Measurements from ENCODE around the gene DPCD. TPM values are rescaled to one million over a fixed set of nuclear protein-coding genes. Genes with fewer than 3 reads are reported as not detected.

The DPCD gene
- total and polyA plus RNA-seq, 2 of the 8 experiments (the other 6 are each of a cell fraction or from before 2014, with no cell fraction given), result 21.2 to 31.4 TPM

DNA sequence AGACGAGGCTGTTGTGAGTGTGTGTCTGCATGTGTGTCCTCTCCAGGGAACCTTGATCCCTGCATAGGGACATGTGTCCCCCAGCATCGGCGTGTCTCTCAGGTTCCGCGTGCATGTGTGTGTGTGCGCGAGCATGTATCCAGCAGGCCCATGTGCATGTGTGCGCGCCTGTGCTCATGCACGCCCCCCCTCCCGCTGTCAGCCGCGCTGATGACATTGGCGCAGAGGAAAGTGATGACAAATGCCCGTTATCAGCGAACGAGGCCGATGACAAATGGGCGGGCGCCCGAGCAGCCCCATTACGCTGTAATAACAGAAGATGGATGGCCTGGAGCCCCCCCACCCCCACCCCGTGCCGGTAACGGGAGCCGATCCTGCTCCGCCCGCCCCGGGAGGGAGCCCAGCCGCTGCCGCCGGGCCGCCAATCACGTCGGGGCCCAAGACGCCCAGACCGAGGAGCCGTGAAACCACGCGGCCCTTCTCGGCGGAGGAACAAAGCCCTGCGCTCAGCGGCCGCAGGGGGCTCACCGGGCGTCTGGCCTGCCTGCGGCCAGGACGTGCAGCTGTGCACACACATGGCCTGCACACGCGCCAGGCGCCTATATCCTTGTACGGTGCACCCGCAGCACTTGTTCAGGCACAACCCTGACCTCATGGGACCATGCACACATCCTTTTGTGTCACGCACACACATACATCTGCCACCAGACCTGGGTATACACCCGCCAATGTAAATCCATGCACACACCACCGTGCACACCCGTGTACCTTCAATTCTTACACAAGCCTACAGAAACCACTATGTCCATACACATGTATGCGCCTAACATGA is 21.6 kb upstream of the DPCD start (continued):
- TF ChIP-seq, protein P1, sequence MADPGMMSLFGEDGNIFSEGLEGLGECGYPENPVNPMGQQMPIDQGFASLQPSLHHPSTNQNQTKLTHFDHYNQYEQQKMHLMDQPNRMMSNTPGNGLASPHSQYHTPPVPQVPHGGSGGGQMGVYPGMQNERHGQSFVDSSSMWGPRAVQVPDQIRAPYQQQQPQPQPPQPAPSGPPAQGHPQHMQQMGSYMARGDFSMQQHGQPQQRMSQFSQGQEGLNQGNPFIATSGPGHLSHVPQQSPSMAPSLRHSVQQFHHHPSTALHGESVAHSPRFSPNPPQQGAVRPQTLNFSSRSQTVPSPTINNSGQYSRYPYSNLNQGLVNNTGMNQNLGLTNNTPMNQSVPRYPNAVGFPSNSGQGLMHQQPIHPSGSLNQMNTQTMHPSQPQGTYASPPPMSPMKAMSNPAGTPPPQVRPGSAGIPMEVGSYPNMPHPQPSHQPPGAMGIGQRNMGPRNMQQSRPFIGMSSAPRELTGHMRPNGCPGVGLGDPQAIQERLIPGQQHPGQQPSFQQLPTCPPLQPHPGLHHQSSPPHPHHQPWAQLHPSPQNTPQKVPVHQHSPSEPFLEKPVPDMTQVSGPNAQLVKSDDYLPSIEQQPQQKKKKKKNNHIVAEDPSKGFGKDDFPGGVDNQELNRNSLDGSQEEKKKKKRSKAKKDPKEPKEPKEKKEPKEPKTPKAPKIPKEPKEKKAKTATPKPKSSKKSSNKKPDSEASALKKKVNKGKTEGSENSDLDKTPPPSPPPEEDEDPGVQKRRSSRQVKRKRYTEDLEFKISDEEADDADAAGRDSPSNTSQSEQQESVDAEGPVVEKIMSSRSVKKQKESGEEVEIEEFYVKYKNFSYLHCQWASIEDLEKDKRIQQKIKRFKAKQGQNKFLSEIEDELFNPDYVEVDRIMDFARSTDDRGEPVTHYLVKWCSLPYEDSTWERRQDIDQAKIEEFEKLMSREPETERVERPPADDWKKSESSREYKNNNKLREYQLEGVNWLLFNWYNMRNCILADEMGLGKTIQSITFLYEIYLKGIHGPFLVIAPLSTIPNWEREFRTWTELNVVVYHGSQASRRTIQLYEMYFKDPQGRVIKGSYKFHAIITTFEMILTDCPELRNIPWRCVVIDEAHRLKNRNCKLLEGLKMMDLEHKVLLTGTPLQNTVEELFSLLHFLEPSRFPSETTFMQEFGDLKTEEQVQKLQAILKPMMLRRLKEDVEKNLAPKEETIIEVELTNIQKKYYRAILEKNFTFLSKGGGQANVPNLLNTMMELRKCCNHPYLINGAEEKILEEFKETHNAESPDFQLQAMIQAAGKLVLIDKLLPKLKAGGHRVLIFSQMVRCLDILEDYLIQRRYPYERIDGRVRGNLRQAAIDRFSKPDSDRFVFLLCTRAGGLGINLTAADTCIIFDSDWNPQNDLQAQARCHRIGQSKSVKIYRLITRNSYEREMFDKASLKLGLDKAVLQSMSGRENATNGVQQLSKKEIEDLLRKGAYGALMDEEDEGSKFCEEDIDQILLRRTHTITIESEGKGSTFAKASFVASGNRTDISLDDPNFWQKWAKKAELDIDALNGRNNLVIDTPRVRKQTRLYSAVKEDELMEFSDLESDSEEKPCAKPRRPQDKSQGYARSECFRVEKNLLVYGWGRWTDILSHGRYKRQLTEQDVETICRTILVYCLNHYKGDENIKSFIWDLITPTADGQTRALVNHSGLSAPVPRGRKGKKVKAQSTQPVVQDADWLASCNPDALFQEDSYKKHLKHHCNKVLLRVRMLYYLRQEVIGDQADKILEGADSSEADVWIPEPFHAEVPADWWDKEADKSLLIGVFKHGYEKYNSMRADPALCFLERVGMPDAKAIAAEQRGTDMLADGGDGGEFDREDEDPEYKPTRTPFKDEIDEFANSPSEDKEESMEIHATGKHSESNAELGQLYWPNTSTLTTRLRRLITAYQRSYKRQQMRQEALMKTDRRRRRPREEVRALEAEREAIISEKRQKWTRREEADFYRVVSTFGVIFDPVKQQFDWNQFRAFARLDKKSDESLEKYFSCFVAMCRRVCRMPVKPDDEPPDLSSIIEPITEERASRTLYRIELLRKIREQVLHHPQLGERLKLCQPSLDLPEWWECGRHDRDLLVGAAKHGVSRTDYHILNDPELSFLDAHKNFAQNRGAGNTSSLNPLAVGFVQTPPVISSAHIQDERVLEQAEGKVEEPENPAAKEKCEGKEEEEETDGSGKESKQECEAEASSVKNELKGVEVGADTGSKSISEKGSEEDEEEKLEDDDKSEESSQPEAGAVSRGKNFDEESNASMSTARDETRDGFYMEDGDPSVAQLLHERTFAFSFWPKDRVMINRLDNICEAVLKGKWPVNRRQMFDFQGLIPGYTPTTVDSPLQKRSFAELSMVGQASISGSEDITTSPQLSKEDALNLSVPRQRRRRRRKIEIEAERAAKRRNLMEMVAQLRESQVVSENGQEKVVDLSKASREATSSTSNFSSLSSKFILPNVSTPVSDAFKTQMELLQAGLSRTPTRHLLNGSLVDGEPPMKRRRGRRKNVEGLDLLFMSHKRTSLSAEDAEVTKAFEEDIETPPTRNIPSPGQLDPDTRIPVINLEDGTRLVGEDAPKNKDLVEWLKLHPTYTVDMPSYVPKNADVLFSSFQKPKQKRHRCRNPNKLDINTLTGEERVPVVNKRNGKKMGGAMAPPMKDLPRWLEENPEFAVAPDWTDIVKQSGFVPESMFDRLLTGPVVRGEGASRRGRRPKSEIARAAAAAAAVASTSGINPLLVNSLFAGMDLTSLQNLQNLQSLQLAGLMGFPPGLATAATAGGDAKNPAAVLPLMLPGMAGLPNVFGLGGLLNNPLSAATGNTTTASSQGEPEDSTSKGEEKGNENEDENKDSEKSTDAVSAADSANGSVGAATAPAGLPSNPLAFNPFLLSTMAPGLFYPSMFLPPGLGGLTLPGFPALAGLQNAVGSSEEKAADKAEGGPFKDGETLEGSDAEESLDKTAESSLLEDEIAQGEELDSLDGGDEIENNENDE (IDR thresholded peaks at IDR 0.05; ENCODE audit: insufficient replicate concordance, low read length), result no peak
- TF ChIP-seq CREB1 (IDR thresholded peaks at IDR 0.05) (0 out of 2 replicates have a peak, but pooled peaks have one; percentile 6), SIX5 (IDR thresholded peaks at IDR 0.05; ENCODE audit: low read depth, low read length) (no peak)
- TF ChIP-seq, protein P2, sequence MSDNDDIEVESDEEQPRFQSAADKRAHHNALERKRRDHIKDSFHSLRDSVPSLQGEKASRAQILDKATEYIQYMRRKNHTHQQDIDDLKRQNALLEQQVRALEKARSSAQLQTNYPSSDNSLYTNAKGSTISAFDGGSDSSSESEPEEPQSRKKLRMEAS (IDR thresholded peaks at IDR 0.05), result peak; percentile 92
- TF ChIP-seq, protein P3, sequence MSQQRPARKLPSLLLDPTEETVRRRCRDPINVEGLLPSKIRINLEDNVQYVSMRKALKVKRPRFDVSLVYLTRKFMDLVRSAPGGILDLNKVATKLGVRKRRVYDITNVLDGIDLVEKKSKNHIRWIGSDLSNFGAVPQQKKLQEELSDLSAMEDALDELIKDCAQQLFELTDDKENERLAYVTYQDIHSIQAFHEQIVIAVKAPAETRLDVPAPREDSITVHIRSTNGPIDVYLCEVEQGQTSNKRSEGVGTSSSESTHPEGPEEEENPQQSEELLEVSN (IDR thresholded peaks at IDR 0.05), result peak; percentile 74

All from H1 (cell line).